HG03442 (cell line): ENCODE measurements around the gene SDK2.

Experiments
- ATAC-seq: cut with Tn5 transposase; IDR thresholded peaks from one replicate; pipeline ENCODE4 v1.9.1; 2021; ENCODE audit warnings: mild to moderate bottlenecking, moderate library complexity; ENCODE audit not compliant: unreplicated experiment

Gene SDK2

GRCh38 chr17:73430165-73430680 is 214.0 kb downstream of the SDK2 start:
- no peak for ATAC-seq

- peak; percentile 89 for ATAC-seq
Observed at GRCh38 chr17:73429440-73430164, 214.6 kb downstream of the SDK2 start.

GRCh38 chr17:73427198-73427597 is 217.0 kb downstream of the SDK2 start:
- no peak for ATAC-seq

GRCh38 chr17:73424571-73424970 is 219.7 kb downstream of the SDK2 start:
- ATAC-seq = no peak

GRCh38 chr17:73423806-73424205 is 220.4 kb downstream of the SDK2 start:
- no peak for ATAC-seq

GRCh38 chr17:73423159-73423715 is 221.0 kb downstream of the SDK2 start:
- ATAC-seq = no peak

GRCh38 chr17:73422121-73422520 is 222.1 kb downstream of the SDK2 start:
- ATAC-seq = no peak

- ATAC-seq = no peak
Observed at GRCh38 chr17:73420897-73421296, 223.3 kb downstream of the SDK2 start.

- no peak for ATAC-seq
Observed at GRCh38 chr17:73419881-73420280, 224.4 kb downstream of the SDK2 start.

- no peak for ATAC-seq
Observed at GRCh38 chr17:73419051-73419450, 225.2 kb downstream of the SDK2 start.

- no peak for ATAC-seq
Observed at GRCh38 chr17:73415782-73416181, 228.5 kb downstream of the SDK2 start.

- ATAC-seq = no peak
Observed at GRCh38 chr17:73414171-73414955, 229.9 kb downstream of the SDK2 start.

- no peak for ATAC-seq
Observed at GRCh38 chr17:73412914-73413313, 231.3 kb downstream of the SDK2 start.

- ATAC-seq = no peak
Observed at GRCh38 chr17:73411313-73411747, 232.9 kb downstream of the SDK2 start.

GRCh38 chr17:73410586-73411312 is 233.5 kb downstream of the SDK2 start:
- ATAC-seq = no peak

GRCh38 chr17:73404246-73404645 is 240.0 kb downstream of the SDK2 start:
- ATAC-seq = no peak

GRCh38 chr17:73402466-73402865 is 241.8 kb downstream of the SDK2 start:
- no peak for ATAC-seq

- ATAC-seq = no peak
Observed at GRCh38 chr17:73401911-73402310, 242.3 kb downstream of the SDK2 start.

- no peak for ATAC-seq
Observed at GRCh38 chr17:73400915-73401545, 243.2 kb downstream of the SDK2 start.

GRCh38 chr17:73399056-73399455 is 245.2 kb downstream of the SDK2 start:
- no peak for ATAC-seq
